HUES64 (cell line): Measurements from ENCODE around the gene SMARCE1.
"Not testable (repeated sequence)": the region's sequence is repeated elsewhere in the genome, so short reads cannot be mapped to it uniquely, and the experiment has no call there.

Experiments
- H3K27ac ChIP-seq: 2 replicates; pipeline ENCODE4 v1.7.0; 2013; ENCODE audit warnings: low read depth, low read length, inconsistent platforms
- H3K27me3 ChIP-seq: 2 replicates; pipeline ENCODE4 v1.6.1; 2013; ENCODE audit warnings: mild to moderate bottlenecking, low read length; ENCODE audit not compliant: insufficient read depth
- H3K36me3 ChIP-seq: 2 replicates; pipeline ENCODE4 v1.6.1; 2013; ENCODE audit warnings: mild to moderate bottlenecking, low read length; ENCODE audit not compliant: insufficient read depth
- H3K4me1 ChIP-seq: 2 replicates; pipeline ENCODE4 v1.6.1; 2013; ENCODE audit warnings: mild to moderate bottlenecking, low read length, moderate library complexity; ENCODE audit not compliant: insufficient read depth
- H3K4me3 ChIP-seq: 2 replicates; pipeline ENCODE4 v1.5.1; 2013; ENCODE audit warnings: mild to moderate bottlenecking, low read length, moderate library complexity
- H3K9ac ChIP-seq: 2 replicates; pipeline ENCODE4 v1.6.1; 2013; ENCODE audit warnings: mild to moderate bottlenecking, low read depth, low read length
- H3K9me3 ChIP-seq: 2 replicates; pipeline ENCODE4 v1.6.1; 2013; ENCODE audit warnings: low read depth, low read length; ENCODE audit not compliant: insufficient read depth
- WGBS: fragments of 150-250, 120-280 bp; methylation state at CpG from one replicate; pipeline ENCODE4 v1.1.7; 2013; ENCODE audit warnings: missing lambda C conversion rate; 5-methylcytosine and 5-hydroxymethylcytosine counted together

Gene SMARCE1

GRCh38 chr17:40597156-40597555 is 50.5 kb downstream of the SMARCE1 start:
- Histone ChIP-seq H3K27me3 (no peaks in the 10 kb centered on the region), H3K9me3 (no peaks in the 10 kb centered on the region), H3K27ac (no peak overlapping the region), H3K9ac (no peak overlapping the region), H3K36me3 (no peaks in the 10 kb centered on the region), H3K4me1 (no peaks in the 10 kb centered on the region), H3K4me3 (no peak overlapping the region)
- WGBS: 97% methylated on average over 3 of the region's 3 CpGs

DNA sequence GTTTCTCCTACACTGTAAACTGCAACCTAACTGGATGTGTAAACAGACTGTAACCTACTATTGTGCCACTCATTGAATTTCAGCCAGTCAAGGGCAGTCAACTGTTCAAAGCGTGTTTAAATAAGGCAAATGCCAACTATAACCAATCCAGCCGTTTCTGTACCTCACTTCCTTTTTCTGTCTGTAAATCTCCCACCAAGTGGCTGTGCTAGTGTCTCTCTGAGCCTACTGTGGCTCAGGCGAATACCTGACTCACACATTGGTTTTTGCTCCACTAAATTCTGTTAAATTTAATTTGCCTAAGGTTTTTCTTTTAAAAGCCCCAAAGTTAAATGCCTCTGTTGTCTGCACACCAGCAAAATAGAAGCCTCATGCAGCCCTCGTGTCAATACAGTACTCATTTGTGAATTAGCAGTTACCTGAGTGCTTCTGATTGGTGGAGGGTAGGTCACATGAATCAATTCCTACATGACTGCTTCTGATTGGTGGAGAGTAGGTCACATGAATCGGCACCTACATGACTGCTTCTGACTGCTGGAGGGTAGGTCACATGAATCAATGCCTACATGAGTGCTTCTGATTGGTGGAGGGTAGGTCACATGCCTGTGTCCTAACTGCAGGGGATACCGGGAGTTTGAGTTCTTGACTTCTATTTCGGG is 51.2 kb downstream of the SMARCE1 start:
- Histone ChIP-seq H3K9me3 (no peaks in the 10 kb centered on the region), H3K4me3 (no peak overlapping the region), H3K36me3 (no peaks in the 10 kb centered on the region), H3K27me3 (no peaks in the 10 kb centered on the region), H3K9ac (no peak overlapping the region), H3K27ac (no peak overlapping the region), H3K4me1 (no peaks in the 10 kb centered on the region)
- 93% methylated on average over 7 of the region's 7 CpGs for WGBS

- H3K4me3 ChIP-seq: no peak overlapping the region
- H3K9me3 ChIP-seq: no peaks in the 10 kb centered on the region
- H3K4me1 ChIP-seq: no peaks in the 10 kb centered on the region
- H3K27me3 ChIP-seq: no peaks in the 10 kb centered on the region
- no peak overlapping the region for H3K27ac ChIP-seq
- no peaks in the 10 kb centered on the region for H3K36me3 ChIP-seq
- 98% methylated on average over 3 of the region's 3 CpGs for WGBS
- no peak overlapping the region for H3K9ac ChIP-seq
These were observed 56.9 kb downstream of the SMARCE1 start for GRCh38 chr17:40590742-40591141.

- WGBS: 86% methylated on average over 2 of the region's 2 CpGs
- Histone ChIP-seq H3K4me3 (no peak overlapping the region), H3K9me3 (no peaks in the 10 kb centered on the region), H3K4me1 (no peaks in the 10 kb centered on the region), H3K27ac (no peak overlapping the region), H3K9ac (no peak overlapping the region), H3K27me3 (no peaks in the 10 kb centered on the region), H3K36me3 (no peaks in the 10 kb centered on the region)
These were observed 59.1 kb downstream of the SMARCE1 start for GRCh38 chr17:40588552-40588951.

DNA sequence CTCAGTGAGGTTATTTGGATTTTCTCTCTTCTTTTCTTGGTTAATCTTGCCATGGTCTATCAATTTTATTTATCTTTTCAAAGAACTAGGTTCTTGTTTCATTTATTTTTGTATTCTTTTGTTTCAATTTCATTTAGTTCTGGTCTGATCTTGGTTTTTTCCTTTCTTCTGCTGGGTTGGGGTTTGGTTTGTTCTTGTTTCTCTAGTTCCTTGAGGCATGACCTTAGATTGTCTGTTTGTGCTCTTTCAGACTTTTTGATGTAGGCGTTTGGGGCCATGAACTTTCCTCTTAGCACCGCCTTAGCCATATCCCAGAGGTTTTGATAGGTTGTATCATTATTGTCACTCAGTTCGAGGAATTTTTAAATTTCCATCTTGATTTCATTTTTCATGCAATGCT is 61.4 kb downstream of the SMARCE1 start:
- H3K27me3 ChIP-seq, H3K27ac ChIP-seq, H3K9me3 ChIP-seq, H3K4me3 ChIP-seq, H3K36me3 ChIP-seq, H3K4me1 ChIP-seq, H3K9ac ChIP-seq: not testable (repeated sequence)
- 96% methylated on average over 3 of the region's 3 CpGs for WGBS

DNA sequence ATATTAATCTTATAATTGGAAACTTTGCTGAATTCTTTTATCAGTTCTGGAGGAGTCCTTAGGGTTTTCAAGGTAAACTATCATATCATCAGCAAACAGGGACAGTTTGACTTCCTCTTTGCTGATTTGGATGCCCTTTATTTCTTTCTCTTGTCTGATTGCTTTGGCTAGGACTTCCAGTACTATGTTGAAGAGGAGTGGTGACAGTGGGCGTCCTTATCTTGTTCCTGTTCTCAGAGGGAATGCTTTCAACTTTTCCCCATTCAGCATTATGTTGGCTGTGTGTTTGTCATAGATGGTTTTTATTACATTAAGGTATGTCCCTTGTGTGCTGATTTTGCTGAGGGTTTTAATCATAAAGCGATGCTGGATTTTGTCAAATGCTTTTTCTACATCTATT is 62.7 kb downstream of the SMARCE1 start:
- H3K4me1 ChIP-seq: not testable (repeated sequence)
- WGBS: 90% methylated on average over 2 of the region's 2 CpGs

GRCh38 chr17:40582328-40582901 is 65.2 kb downstream of the SMARCE1 start:
- Histone ChIP-seq H3K4me3 (no peak overlapping the region), H3K9ac (no peak overlapping the region), H3K27ac (no peak overlapping the region), H3K27me3 (no peaks in the 10 kb centered on the region), H3K9me3 (no peaks in the 10 kb centered on the region), H3K36me3 (no peaks in the 10 kb centered on the region), H3K4me1 (no peaks in the 10 kb centered on the region)
- WGBS: 84% methylated on average over 11 of the region's 11 CpGs

More for the DNA sequence above, 62.7 kb downstream of the SMARCE1 start:
- H3K4me3 ChIP-seq, H3K36me3 ChIP-seq, H3K27me3 ChIP-seq, H3K9me3 ChIP-seq, H3K9ac ChIP-seq, H3K27ac ChIP-seq: not testable (repeated sequence)

DNA sequence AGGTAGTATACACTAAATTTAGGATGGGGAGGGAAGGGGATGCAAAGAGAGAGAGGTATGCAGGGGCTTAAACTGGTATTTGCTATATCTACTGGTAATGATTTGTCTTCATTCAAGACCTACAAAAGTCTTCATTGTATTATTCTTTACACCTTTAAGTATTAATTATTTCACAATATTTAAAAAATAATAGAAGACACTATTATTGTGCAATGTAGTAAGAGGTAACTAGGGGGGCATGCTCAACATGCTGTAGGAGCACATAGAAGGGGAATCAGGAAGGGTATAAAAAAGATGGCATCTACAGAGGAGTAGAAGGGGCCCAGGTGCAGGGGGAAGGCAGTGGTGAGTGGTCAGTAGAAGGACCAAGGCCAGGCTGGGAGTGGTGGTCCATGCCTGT is 67.5 kb downstream of the SMARCE1 start:
- Histone ChIP-seq H3K27me3 (peaks cover 3% of the 10 kb centered on the region; the same call in 1 of the 2 replicates), H3K27ac (no peak overlapping the region), H3K9ac (no peak overlapping the region), H3K4me1 (no peaks in the 10 kb centered on the region), H3K4me3 (no peak overlapping the region), H3K36me3 (no peaks in the 10 kb centered on the region), H3K9me3 (no peaks in the 10 kb centered on the region)

DNA sequence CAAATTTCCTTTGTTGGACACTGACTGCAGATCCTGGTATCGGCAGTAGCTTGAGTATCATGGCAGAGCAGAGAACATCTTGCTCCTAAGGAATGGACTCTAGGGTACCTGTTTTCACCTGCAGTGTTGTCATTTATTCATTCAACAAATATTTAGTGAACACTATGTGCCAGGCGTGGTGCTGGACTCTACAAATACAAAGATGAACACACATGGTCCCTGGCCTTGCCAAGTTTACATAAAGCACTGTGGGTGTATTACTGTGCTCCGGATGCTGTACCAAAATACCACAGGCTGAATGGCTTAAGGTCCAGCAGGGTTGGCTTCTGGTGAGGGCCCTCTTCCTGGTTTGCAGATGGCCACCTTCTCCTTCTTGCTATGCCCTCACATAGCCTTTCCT is 68.1 kb downstream of the SMARCE1 start:
- WGBS: 93% methylated on average over 3 of the region's 3 CpGs
- H3K27me3 ChIP-seq: peaks cover 3% of the 10 kb centered on the region; the same call in 1 of the 2 replicates

GRCh38 chr17:40577611-40578065 is 70.0 kb downstream of the SMARCE1 start:
- H3K4me3 ChIP-seq: no peak overlapping the region

More for the DNA sequence above, 68.1 kb downstream of the SMARCE1 start:
- H3K9ac ChIP-seq: no peak overlapping the region
- H3K27ac ChIP-seq: no peak overlapping the region
- H3K4me3 ChIP-seq: no peak overlapping the region
- H3K4me1 ChIP-seq: no peaks in the 10 kb centered on the region
- no peaks in the 10 kb centered on the region; the same call in 1 of the 2 replicates for H3K9me3 ChIP-seq
- H3K36me3 ChIP-seq: no peaks in the 10 kb centered on the region

DNA sequence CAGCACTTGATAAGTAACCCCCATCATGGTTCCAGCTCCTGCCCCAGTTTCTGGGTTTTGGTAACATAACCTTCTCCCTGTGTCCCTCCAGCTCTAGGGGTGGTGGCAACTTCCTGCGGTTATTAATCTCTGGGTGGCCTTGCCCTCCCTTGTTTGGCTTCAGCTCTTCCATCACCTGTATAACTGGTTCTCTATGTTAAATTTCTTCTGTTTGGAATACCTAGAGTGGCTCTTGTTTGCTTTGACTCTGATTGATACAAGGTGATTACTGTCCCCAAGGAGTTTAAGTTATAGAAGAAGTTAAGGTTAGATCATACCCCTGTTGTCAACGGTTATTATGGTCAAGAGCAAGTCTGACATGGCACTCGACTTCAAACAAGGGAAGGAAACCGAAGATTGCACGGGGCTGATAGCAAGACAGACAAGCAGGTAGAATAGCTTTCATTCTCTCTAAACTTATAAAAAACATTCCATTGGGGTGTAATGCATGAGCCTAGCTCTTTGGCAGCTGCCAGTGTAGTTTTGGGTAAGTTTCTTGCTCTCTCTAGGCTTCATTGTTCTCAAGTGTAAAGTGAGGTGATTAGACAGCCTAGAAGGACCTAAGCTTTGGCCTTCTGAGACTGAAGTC is 71.4 kb downstream of the SMARCE1 start:
- Histone ChIP-seq H3K36me3 (no peaks in the 10 kb centered on the region), H3K9ac (no peak overlapping the region), H3K27ac (no peak overlapping the region), H3K9me3 (no peaks in the 10 kb centered on the region; the same call in 1 of the 2 replicates), H3K4me3 (no peak overlapping the region), H3K27me3 (peaks cover 3% of the 10 kb centered on the region; the same call in 1 of the 2 replicates), H3K4me1 (no peaks in the 10 kb centered on the region)
- 92% methylated on average over 5 of the region's 5 CpGs for WGBS

More at GRCh38 chr17:40577611-40578065, 70.0 kb downstream of the SMARCE1 start:
- H3K27me3 ChIP-seq: peaks cover 3% of the 10 kb centered on the region; the same call in 1 of the 2 replicates
- no peak overlapping the region for H3K9ac ChIP-seq
- no peaks in the 10 kb centered on the region; the same call in 1 of the 2 replicates for H3K9me3 ChIP-seq
- no peaks in the 10 kb centered on the region for H3K4me1 ChIP-seq
- H3K27ac ChIP-seq: no peak overlapping the region
- WGBS: 88% methylated on average over 3 of the region's 5 CpGs
- no peaks in the 10 kb centered on the region for H3K36me3 ChIP-seq
